ENCODE data around the gene C17orf113. TPM values are rescaled to one million over a fixed set of nuclear protein-coding genes. Genes with fewer than 3 reads are reported as not detected.

The C17orf113 gene
- total and polyA plus RNA-seq, 4 donors: 0.12 to 0.17 (median 0.14) TPM; not detected in 1

DNA sequence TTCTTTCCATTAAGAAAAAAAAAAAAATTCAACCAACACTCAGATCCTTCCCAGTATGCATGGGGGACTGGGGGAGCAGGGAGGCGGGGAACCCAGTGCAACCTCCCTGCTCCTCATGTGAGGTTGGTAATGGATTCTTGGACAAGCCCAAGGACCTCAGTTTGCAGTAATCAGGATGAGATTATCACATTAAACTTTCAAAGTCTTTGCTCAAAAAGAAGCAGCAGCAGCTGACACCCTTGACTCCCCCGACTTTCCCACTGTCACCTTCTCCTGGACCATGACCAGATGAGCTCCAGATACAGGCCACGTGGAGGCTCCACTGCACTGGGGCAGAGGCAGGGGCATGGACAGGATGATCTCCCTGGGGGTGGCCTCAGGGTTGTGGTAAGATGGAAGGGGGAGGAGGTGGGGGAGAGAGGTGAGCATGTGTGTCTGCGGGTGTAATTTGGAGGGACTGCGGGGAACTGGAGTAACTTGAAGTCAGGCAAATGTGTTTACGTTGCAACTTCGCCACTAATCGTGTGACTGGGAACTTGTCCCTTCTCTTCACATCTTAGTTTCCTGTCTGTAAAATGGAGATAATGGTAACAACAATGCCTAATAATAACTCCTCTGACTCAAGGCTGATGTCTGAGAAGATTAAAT lies 28.1 kb upstream of the C17orf113 start (continued):
- TF ChIP-seq, protein P1, sequence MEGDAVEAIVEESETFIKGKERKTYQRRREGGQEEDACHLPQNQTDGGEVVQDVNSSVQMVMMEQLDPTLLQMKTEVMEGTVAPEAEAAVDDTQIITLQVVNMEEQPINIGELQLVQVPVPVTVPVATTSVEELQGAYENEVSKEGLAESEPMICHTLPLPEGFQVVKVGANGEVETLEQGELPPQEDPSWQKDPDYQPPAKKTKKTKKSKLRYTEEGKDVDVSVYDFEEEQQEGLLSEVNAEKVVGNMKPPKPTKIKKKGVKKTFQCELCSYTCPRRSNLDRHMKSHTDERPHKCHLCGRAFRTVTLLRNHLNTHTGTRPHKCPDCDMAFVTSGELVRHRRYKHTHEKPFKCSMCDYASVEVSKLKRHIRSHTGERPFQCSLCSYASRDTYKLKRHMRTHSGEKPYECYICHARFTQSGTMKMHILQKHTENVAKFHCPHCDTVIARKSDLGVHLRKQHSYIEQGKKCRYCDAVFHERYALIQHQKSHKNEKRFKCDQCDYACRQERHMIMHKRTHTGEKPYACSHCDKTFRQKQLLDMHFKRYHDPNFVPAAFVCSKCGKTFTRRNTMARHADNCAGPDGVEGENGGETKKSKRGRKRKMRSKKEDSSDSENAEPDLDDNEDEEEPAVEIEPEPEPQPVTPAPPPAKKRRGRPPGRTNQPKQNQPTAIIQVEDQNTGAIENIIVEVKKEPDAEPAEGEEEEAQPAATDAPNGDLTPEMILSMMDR (IDR thresholded peaks at IDR 0.05; ENCODE audit: low read depth, low read length, missing input control): no peak
- TF ChIP-seq YY1 (IDR thresholded peaks at IDR 0.05): no peak
- TF ChIP-seq, protein P2, sequence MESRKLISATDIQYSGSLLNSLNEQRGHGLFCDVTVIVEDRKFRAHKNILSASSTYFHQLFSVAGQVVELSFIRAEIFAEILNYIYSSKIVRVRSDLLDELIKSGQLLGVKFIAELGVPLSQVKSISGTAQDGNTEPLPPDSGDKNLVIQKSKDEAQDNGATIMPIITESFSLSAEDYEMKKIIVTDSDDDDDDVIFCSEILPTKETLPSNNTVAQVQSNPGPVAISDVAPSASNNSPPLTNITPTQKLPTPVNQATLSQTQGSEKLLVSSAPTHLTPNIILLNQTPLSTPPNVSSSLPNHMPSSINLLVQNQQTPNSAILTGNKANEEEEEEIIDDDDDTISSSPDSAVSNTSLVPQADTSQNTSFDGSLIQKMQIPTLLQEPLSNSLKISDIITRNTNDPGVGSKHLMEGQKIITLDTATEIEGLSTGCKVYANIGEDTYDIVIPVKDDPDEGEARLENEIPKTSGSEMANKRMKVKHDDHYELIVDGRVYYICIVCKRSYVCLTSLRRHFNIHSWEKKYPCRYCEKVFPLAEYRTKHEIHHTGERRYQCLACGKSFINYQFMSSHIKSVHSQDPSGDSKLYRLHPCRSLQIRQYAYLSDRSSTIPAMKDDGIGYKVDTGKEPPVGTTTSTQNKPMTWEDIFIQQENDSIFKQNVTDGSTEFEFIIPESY (IDR thresholded peaks at IDR 0.05): no peak
- no peak for TF ChIP-seq TAF1 (conservative IDR thresholded peaks at IDR 0.05)
- TF ChIP-seq NR2F2 (IDR thresholded peaks at IDR 0.05): no peak
- TF ChIP-seq, protein P3, sequence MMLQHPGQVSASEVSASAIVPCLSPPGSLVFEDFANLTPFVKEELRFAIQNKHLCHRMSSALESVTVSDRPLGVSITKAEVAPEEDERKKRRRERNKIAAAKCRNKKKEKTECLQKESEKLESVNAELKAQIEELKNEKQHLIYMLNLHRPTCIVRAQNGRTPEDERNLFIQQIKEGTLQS (IDR thresholded peaks at IDR 0.05): no peak
- no peak for TF ChIP-seq SP1 (IDR thresholded peaks at IDR 0.05)
- TF ChIP-seq FOXA1 (IDR thresholded peaks at IDR 0.05): no peak

DNA sequence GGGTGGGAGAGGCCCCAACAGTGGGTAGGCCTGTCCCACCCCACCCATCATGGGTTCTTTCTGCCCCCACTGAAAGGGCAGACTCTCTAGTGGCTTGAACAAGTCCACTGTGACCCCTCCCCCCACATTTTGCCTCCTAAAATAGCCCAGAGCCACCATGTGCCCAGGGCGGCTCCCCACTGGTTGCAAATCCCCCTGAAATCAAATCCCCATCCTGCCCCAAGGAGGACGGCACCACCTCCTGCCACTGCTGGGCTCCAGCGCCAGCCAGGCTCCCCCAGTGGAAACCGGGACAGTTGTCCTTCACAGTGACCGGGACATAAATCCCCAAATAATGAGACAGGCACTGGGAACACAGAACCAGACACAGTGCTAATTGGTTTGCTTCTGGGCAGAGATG lies 27.4 kb upstream of the C17orf113 start:
- H3K9ac ChIP-seq (ENCODE audit: low read depth in 1 of 2, low read length in 2 of 2): no peak overlapping the region
- DNase-seq (ENCODE audit: low spot score): no peak
- H3K36me3 ChIP-seq (ENCODE audit: control insufficient read depth in 4 of 4, insufficient read depth in 3 of 4, low read depth in 1 of 4, low read length in 3 of 4): no peaks in the 10 kb centered on the region
- no peak overlapping the region for H3K4me3 ChIP-seq (ENCODE audit: low read depth in 1 of 3, low read length in 3 of 3)
- no peaks in the 10 kb centered on the region for H3K9me3 ChIP-seq (ENCODE audit: control insufficient read depth in 4 of 4, low read length in 3 of 4)
- no peaks in the 10 kb centered on the region for H3K27me3 ChIP-seq (ENCODE audit: control insufficient read depth in 4 of 4, insufficient read depth in 4 of 4, low read length in 3 of 4)
- TF ChIP-seq NR2F2 (IDR thresholded peaks at IDR 0.05) (no peak), RXRA (IDR thresholded peaks at IDR 0.05) (no peak), JUND (IDR thresholded peaks at IDR 0.05) (no peak), GABPA (IDR thresholded peaks at IDR 0.05 in 1 of 2, conservative IDR thresholded peaks at IDR 0.05 in 1 of 2) (no peak), EGR1 (IDR thresholded peaks at IDR 0.05; ENCODE audit: low read depth in 2 of 2) (no peak), FOXA1 (IDR thresholded peaks at IDR 0.05) (no peak), HNF4A (conservative IDR thresholded peaks at IDR 0.05) (no peak), TAF1 (conservative IDR thresholded peaks at IDR 0.05) (no peak), SP1 (IDR thresholded peaks at IDR 0.05) (no peak)
- TF ChIP-seq, protein P4, sequence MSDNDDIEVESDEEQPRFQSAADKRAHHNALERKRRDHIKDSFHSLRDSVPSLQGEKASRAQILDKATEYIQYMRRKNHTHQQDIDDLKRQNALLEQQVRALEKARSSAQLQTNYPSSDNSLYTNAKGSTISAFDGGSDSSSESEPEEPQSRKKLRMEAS (IDR thresholded peaks at IDR 0.05): no peak
- TF ChIP-seq, protein P2 (IDR thresholded peaks at IDR 0.05): no peak
- TF ChIP-seq, protein P3 (IDR thresholded peaks at IDR 0.05): no peak
- H3K4me1 ChIP-seq (ENCODE audit: control insufficient read depth in 4 of 4, insufficient read depth in 4 of 4, low read length in 3 of 4): no peaks in the 10 kb centered on the region
- WGBS: 95% methylated on average over 5 of the region's 5 CpGs
- no peak overlapping the region for H3K27ac ChIP-seq (ENCODE audit: low read depth in 1 of 2, low read length in 2 of 2)

Measured in liver (tissue), 9 donors.